Type B pancreatic cell (in vitro differentiated cells): ENCODE data around the gene KTN1. TPM values are rescaled to one million over a fixed set of nuclear protein-coding genes. Genes with fewer than 3 reads are reported as not detected.

Source experiments
- DNase-seq: peaks from one replicate; pipeline ENCODE4 v3.0.0; 2021; ENCODE audit warnings: mixed read lengths; ENCODE audit not compliant: unreplicated experiment; ENCODE audit errors: extremely low spot score
- H3K27ac Mint-ChIP-seq: 2 replicates; pipeline ENCODE4 v1.8.0; 2021; ENCODE audit warnings: mild to moderate bottlenecking, mixed read lengths
- H3K27me3 Mint-ChIP-seq: 2 replicates; pipeline ENCODE4 v1.8.0; 2021; ENCODE audit warnings: mixed read lengths
- H3K36me3 Mint-ChIP-seq: 2 replicates; pipeline ENCODE4 v1.8.0; 2021; ENCODE audit warnings: mixed read lengths
- H3K4me1 Mint-ChIP-seq: one replicate; pipeline ENCODE4 v1.8.0; 2021; ENCODE audit warnings: mixed read lengths; ENCODE audit not compliant: unreplicated experiment
- H3K4me3 Mint-ChIP-seq: 2 replicates; pipeline ENCODE4 v1.8.0; 2021; ENCODE audit warnings: mild to moderate bottlenecking, mixed read lengths
- H3K9me3 Mint-ChIP-seq: 2 replicates; pipeline ENCODE4 v1.8.0; 2021; ENCODE audit warnings: mixed read lengths
- CTCF ChIP-seq: fragments of 200-600 bp; sonication (generic); conservative IDR thresholded peaks from 2 replicates; pipeline ENCODE4 v1.5.0; 2021; ENCODE audit warnings: antibody characterized with exemption, mild to moderate bottlenecking
- total RNA-seq: library from RNA; stranded (reverse); gene quantifications from 2 replicates; pipeline ENCODE4 v1.2.1, GENCODE V29; 2021; ENCODE audit warnings: low replicate concordance

The KTN1 gene
- total RNA-seq, 1 donor from 2014 or later, result 105 TPM

- H3K4me3 Mint-ChIP-seq, result no peak overlapping the region
- H3K4me1 Mint-ChIP-seq, result peaks cover 10% of the 10 kb centered on the region
- DNase-seq, result no peak
- no peaks in the 10 kb centered on the region for H3K9me3 Mint-ChIP-seq
- H3K27me3 Mint-ChIP-seq, result no peaks in the 10 kb centered on the region
- H3K36me3 Mint-ChIP-seq, result peaks cover 35% of the 10 kb centered on the region
- no peak overlapping the region for H3K27ac Mint-ChIP-seq
- TF ChIP-seq CTCF, result no peak
These were observed 31.9 kb downstream of the KTN1 start for GRCh38 chr14:55611859-55612258.

- H3K4me3 Mint-ChIP-seq, result no peak overlapping the region
- peaks cover 6% of the 10 kb centered on the region for H3K4me1 Mint-ChIP-seq
- H3K27ac Mint-ChIP-seq, result no peak overlapping the region
- DNase-seq, result no peak
- no peaks in the 10 kb centered on the region for H3K9me3 Mint-ChIP-seq
- peaks cover 50% of the 10 kb centered on the region for H3K36me3 Mint-ChIP-seq
- H3K27me3 Mint-ChIP-seq, result no peaks in the 10 kb centered on the region
- TF ChIP-seq CTCF, result no peak
These were observed 34.3 kb downstream of the KTN1 start for GRCh38 chr14:55614304-55614703.

GRCh38 chr14:55620277-55620676 is 40.3 kb downstream of the KTN1 start:
- no peak for TF ChIP-seq CTCF
- H3K4me3 Mint-ChIP-seq, result no peak overlapping the region
- peaks cover 10% of the 10 kb centered on the region for H3K9me3 Mint-ChIP-seq
- H3K27me3 Mint-ChIP-seq, result no peaks in the 10 kb centered on the region
- no peaks in the 10 kb centered on the region for H3K4me1 Mint-ChIP-seq
- H3K36me3 Mint-ChIP-seq, result peaks cover 58% of the 10 kb centered on the region
- no peak overlapping the region for H3K27ac Mint-ChIP-seq
- DNase-seq, result no peak

GRCh38 chr14:55620981-55621380 is 41.0 kb downstream of the KTN1 start:
- DNase-seq, result no peak
- no peak for TF ChIP-seq CTCF
- Mint-ChIP-seq H3K9me3 (peaks cover 10% of the 10 kb centered on the region), H3K27me3 (no peaks in the 10 kb centered on the region), H3K4me1 (no peaks in the 10 kb centered on the region), H3K4me3 (no peak overlapping the region), H3K36me3 (peaks cover 52% of the 10 kb centered on the region), H3K27ac (no peak overlapping the region)

- Mint-ChIP-seq H3K27me3 (no peaks in the 10 kb centered on the region), H3K4me1 (peaks cover 2% of the 10 kb centered on the region), H3K4me3 (no peak overlapping the region), H3K9me3 (peaks cover 10% of the 10 kb centered on the region), H3K36me3 (peaks cover 48% of the 10 kb centered on the region), H3K27ac (no peak overlapping the region)
- no peak for TF ChIP-seq CTCF
- no peak for DNase-seq
These were observed 41.4 kb downstream of the KTN1 start for GRCh38 chr14:55621391-55621790.

- Mint-ChIP-seq H3K27me3 (no peaks in the 10 kb centered on the region), H3K36me3 (peaks cover 34% of the 10 kb centered on the region), H3K4me1 (peaks cover 8% of the 10 kb centered on the region), H3K9me3 (peaks cover 7% of the 10 kb centered on the region), H3K4me3 (no peak overlapping the region), H3K27ac (no peak overlapping the region)
- no peak for TF ChIP-seq CTCF
- DNase-seq, result no peak
These were observed 44.9 kb downstream of the KTN1 start for GRCh38 chr14:55624913-55625312.
